Measurements from ENCODE around the gene RGS19.

RGS19 gene

DNA sequence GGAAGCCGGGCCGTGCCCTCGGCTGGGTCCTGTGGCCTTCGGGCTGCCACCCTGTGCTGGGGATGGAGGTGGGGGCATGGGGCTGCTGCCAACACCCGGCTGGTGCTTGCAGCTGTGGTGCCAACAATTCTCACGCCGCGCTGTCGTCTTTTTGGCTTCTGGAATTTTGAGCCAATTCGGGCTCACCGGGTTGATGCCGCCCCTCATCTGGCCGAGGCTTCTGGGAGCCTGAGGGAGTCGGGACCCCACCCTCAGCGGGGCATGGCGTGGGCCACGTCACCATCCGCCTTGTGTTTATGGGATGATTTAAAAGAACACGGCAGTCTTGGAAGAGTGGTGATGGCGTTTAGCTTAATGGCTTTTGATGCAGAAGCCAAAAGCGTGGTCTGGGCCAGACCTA lies 36.7 kb upstream of the RGS19 start:
- DNase-seq (ENCODE audit: insufficient read length, low spot score) (no peak), FAIRE-seq (no peak)
- TF ChIP-seq, protein P1, sequence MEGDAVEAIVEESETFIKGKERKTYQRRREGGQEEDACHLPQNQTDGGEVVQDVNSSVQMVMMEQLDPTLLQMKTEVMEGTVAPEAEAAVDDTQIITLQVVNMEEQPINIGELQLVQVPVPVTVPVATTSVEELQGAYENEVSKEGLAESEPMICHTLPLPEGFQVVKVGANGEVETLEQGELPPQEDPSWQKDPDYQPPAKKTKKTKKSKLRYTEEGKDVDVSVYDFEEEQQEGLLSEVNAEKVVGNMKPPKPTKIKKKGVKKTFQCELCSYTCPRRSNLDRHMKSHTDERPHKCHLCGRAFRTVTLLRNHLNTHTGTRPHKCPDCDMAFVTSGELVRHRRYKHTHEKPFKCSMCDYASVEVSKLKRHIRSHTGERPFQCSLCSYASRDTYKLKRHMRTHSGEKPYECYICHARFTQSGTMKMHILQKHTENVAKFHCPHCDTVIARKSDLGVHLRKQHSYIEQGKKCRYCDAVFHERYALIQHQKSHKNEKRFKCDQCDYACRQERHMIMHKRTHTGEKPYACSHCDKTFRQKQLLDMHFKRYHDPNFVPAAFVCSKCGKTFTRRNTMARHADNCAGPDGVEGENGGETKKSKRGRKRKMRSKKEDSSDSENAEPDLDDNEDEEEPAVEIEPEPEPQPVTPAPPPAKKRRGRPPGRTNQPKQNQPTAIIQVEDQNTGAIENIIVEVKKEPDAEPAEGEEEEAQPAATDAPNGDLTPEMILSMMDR (IDR thresholded peaks at IDR 0.05; ENCODE audit: insufficient read depth, missing control alignments) = no peak

GRCh38 chr20:64115171-64115911 lies 36.0 kb upstream of the RGS19 start:
- FAIRE-seq (no peak), DNase-seq (ENCODE audit: insufficient read length, low spot score) (no peak)
- TF ChIP-seq, protein P1 (IDR thresholded peaks at IDR 0.05; ENCODE audit: insufficient read depth, missing control alignments) = no peak

DNA sequence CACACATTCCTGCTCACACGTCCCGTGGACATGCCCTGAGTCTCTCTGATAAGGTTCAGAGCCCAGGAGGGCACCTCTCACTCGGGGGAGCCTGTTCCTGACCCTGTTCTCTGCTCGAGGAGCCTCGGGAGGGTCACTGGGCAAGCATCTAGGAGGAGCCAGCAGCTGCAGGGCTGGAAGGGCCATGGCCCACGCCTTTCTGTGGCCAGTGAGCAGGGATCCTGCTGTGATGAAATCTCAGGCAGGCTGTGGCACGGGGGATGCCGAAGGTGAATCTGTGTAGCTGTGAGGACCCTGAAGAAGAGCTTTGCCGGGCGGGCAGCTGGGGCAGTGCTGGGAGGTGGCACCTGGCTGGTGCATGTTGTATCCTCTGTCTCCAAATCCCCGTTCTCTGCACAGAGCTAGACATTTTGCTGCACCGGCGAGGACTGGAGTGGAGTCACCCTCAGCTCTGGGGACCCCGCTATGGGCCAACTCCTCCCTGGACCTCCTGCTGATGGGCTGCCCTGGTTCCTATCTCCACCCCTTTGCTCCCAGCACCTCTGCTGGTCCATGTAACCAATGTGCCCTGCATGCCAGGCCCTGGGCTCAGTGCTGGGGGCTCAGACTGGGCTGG lies 35.1 kb upstream of the RGS19 start:
- no peak for DNase-seq (ENCODE audit: insufficient read length, low spot score)
- no peak for FAIRE-seq
- TF ChIP-seq, protein P1 (IDR thresholded peaks at IDR 0.05; ENCODE audit: insufficient read depth, missing control alignments) = no peak

- TF ChIP-seq, protein P1 (IDR thresholded peaks at IDR 0.05; ENCODE audit: insufficient read depth, missing control alignments) = no peak
- no peak for FAIRE-seq
- DNase-seq (ENCODE audit: insufficient read length, low spot score) = no peak
These were observed 34.6 kb upstream of the RGS19 start for GRCh38 chr20:64113796-64114355.

GRCh38 chr20:64113444-64113775 lies 34.1 kb upstream of the RGS19 start:
- TF ChIP-seq, protein P1 (IDR thresholded peaks at IDR 0.05; ENCODE audit: insufficient read depth, missing control alignments) = no peak
- FAIRE-seq = no peak

GRCh38 chr20:64112691-64113443 lies 33.5 kb upstream of the RGS19 start:
- TF ChIP-seq, protein P1 (IDR thresholded peaks at IDR 0.05; ENCODE audit: insufficient read depth, missing control alignments) = no peak
- FAIRE-seq = no peak
- DNase-seq (ENCODE audit: insufficient read length, low spot score) = no peak

More at GRCh38 chr20:64113444-64113775, 34.1 kb upstream of the RGS19 start:
- no peak for DNase-seq (ENCODE audit: insufficient read length, low spot score)

Data from D721Med (cell line).